Esophagus mucosa (tissue), 1 donor: Measurements from ENCODE around the gene CDX1. TPM values are rescaled to one million over a fixed set of nuclear protein-coding genes. Genes with fewer than 3 reads are reported as not detected.

ENCODE experiments used
- ATAC-seq: fragments of 200-7000 bp; cut with Tn5 transposase; one replicate; pipeline ENCODE4 v1.9.1; 2020
- total RNA-seq: library from RNA; stranded (reverse); gene quantifications from one replicate; pipeline ENCODE4 v1.2.4, GENCODE V29; 2023
- donor health status: DM: yes; HTN: yes; CAD: no.

The CDX1 gene
- not detected for total RNA-seq

- ATAC-seq: no peak
Measured at GRCh38 chr5:150166650-150167511, at the start of gene CDX1. TSS of gene CDX1 (plus strand) at chr5:150166778. CDS start at chr5:150166877, 99 bp downstream.

GRCh38 chr5:150117945-150118560 is 48.5 kb upstream of the CDX1 start:
- ATAC-seq: no peak

- no peak for ATAC-seq
Measured at GRCh38 chr5:150118561-150119229, 47.9 kb upstream of the CDX1 start.

- no peak for ATAC-seq
Measured at GRCh38 chr5:150119421-150120061, 47.0 kb upstream of the CDX1 start.

- no peak for ATAC-seq
Measured at GRCh38 chr5:150120062-150120441, 46.5 kb upstream of the CDX1 start.

- ATAC-seq: no peak
Measured at GRCh38 chr5:150120617-150121447, 45.7 kb upstream of the CDX1 start.

- no peak for ATAC-seq
Measured at GRCh38 chr5:150121448-150122157, 45.0 kb upstream of the CDX1 start.

GRCh38 chr5:150122158-150122510 is 44.4 kb upstream of the CDX1 start:
- peak; percentile 73 for ATAC-seq

GRCh38 chr5:150122536-150123481 is 43.8 kb upstream of the CDX1 start:
- no peak for ATAC-seq

GRCh38 chr5:150123542-150123941 is 43.0 kb upstream of the CDX1 start:
- ATAC-seq: no peak

- ATAC-seq: no peak
Measured at GRCh38 chr5:150124111-150124557, 42.4 kb upstream of the CDX1 start.

GRCh38 chr5:150124596-150124995 is 42.0 kb upstream of the CDX1 start:
- no peak for ATAC-seq

GRCh38 chr5:150125334-150125733 is 41.2 kb upstream of the CDX1 start:
- no peak for ATAC-seq

GRCh38 chr5:150126199-150126920 is 40.2 kb upstream of the CDX1 start:
- ATAC-seq: no peak

GRCh38 chr5:150126921-150127265 is 39.7 kb upstream of the CDX1 start:
- ATAC-seq: no peak

GRCh38 chr5:150129454-150129812 is 37.1 kb upstream of the CDX1 start:
- ATAC-seq: no peak

- peak; percentile 76 for ATAC-seq
Measured at GRCh38 chr5:150129813-150130492, 36.6 kb upstream of the CDX1 start.

GRCh38 chr5:150130493-150130922 is 36.1 kb upstream of the CDX1 start:
- ATAC-seq: no peak

- no peak for ATAC-seq
Measured at GRCh38 chr5:150131461-150131860, 35.1 kb upstream of the CDX1 start.
